Measurements from ENCODE around the gene SFMBT2. TPM values are rescaled to one million over a fixed set of nuclear protein-coding genes. Genes with fewer than 3 reads are reported as not detected.
"Not testable (repeated sequence)": the region's sequence is repeated elsewhere in the genome, so short reads cannot be mapped to it uniquely, and the experiment has no call there.

SFMBT2 gene
- total RNA-seq, 1 donor from 2014 or later = 11.0 TPM

DNA sequence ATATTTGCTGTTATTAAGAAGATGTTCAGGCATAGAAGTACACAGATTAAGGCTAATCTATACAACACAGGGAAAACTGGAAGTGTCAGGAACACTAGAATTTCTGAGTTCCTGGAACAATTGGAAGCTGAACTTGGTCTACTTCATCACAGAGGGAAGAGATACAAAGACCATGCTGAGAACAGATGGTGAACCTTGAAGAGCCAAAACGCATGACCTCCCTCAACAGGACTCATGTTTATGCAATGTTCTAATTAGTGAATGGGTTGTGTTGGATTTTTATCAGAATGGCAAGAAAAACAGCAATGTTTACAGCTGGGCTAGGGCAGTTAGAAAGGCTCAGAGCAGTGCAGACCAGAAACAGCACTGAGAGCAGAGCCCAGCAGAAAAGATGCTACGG lies 94.9 kb downstream of the SFMBT2 start:
- DNase-seq = no peak
- Histone ChIP-seq H3K4me3 (no peak overlapping the region), H3K27me3 (ENCODE audit: low read depth) (no peaks in the 10 kb centered on the region), H3K36me3 (no peaks in the 10 kb centered on the region), H3K27ac (replicated peaks) (no peak overlapping the region), H3K9me3 (replicated peaks) (no peaks in the 10 kb centered on the region), H3K4me1 (peaks cover 45% of the 10 kb centered on the region)
- intact Hi-C loops (cut with micrococcal nuclease) = no loop called here
- TF ChIP-seq, protein P1, sequence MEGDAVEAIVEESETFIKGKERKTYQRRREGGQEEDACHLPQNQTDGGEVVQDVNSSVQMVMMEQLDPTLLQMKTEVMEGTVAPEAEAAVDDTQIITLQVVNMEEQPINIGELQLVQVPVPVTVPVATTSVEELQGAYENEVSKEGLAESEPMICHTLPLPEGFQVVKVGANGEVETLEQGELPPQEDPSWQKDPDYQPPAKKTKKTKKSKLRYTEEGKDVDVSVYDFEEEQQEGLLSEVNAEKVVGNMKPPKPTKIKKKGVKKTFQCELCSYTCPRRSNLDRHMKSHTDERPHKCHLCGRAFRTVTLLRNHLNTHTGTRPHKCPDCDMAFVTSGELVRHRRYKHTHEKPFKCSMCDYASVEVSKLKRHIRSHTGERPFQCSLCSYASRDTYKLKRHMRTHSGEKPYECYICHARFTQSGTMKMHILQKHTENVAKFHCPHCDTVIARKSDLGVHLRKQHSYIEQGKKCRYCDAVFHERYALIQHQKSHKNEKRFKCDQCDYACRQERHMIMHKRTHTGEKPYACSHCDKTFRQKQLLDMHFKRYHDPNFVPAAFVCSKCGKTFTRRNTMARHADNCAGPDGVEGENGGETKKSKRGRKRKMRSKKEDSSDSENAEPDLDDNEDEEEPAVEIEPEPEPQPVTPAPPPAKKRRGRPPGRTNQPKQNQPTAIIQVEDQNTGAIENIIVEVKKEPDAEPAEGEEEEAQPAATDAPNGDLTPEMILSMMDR (IDR thresholded peaks at IDR 0.05; ENCODE audit: borderline replicate concordance) = no peak

DNA sequence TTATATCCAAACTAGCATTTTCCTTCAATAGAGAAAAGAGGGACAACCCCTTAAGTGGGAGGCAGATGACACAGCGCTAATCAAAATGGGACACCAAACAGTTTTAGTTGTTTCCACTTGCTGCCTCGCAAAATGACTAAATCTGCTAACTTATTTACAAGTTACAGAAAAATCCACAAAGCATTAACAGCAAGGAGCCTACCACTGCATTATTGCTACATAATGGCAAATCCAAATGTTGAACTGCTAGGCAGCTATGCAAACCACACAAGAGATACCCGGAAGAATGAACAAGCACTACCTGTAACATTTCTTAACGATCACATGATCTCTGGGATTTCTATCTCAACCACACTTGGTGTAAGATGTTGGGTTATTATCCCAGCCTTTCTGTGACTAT lies 96.7 kb downstream of the SFMBT2 start:
- H3K36me3 ChIP-seq = no peaks in the 10 kb centered on the region
- no peak overlapping the region for H3K27ac ChIP-seq (replicated peaks)
- H3K4me3 ChIP-seq = no peak overlapping the region
- peaks cover 47% of the 10 kb centered on the region for H3K4me1 ChIP-seq
- H3K27me3 ChIP-seq (ENCODE audit: low read depth) = no peaks in the 10 kb centered on the region
- intact Hi-C loops (cut with micrococcal nuclease) = no loop called here
- H3K9me3 ChIP-seq (replicated peaks) = peaks cover 2% of the 10 kb centered on the region
- TF ChIP-seq, protein P1 (IDR thresholded peaks at IDR 0.05; ENCODE audit: borderline replicate concordance) = no peak
- no peak for DNase-seq

DNA sequence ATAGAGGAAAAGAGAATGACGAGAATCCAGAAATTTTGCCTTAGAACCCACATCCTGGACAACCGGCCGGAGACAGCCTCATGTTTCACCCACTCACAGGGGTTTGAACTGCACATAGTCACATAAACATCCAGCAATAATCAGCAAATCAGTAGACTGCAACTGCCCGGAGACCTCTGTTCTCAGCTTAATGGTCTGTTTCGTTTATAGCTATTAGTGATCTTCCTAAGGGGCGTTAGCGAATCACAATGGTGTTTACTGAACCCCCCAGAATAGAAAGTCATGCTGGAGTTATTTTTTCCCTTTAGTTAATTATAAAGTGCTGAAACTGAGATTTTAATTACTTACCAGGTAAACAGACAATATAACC lies 98.4 kb downstream of the SFMBT2 start:
- intact Hi-C loops (cut with micrococcal nuclease) = no loop called here
- Histone ChIP-seq H3K36me3 (peaks cover 7% of the 10 kb centered on the region), H3K27ac (replicated peaks) (no peak overlapping the region), H3K4me3 (no peak overlapping the region), H3K27me3 (ENCODE audit: low read depth) (no peaks in the 10 kb centered on the region), H3K9me3 (replicated peaks) (peaks cover 9% of the 10 kb centered on the region), H3K4me1 (peaks cover 32% of the 10 kb centered on the region)
- no peak for DNase-seq
- TF ChIP-seq, protein P1 (IDR thresholded peaks at IDR 0.05; ENCODE audit: borderline replicate concordance) = no peak

DNA sequence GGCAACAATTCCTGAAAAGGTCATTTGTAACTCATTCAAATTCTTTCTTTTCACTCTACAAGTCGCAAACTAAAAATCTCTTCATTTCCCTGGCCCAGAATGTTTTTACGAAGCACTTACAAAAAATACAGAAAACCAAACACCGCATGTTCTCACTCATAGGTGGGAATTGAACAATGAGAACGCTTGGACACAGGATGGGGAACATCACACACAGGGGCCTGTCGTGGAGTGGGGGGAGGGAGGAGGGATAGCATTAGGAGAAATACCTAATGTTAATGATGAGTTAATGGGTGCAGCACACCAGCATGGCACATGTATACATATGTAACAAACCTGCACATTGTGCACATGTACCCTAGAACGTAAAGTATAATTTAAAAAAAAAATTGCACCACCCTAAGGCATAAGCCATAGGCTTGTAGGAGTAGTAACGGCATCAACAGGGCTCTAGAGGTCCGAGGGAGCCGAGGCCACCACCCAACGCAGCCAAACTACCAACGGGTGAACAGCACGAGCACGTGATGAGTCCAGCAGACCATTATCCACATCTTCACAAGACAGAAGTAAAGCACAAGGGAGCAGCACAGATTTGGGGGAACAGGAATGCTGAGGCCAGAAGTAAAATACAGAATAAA lies 98.9 kb downstream of the SFMBT2 start:
- H3K27me3 ChIP-seq (ENCODE audit: low read depth); intact Hi-C loops (cut with micrococcal nuclease); H3K4me3 ChIP-seq; H3K27ac ChIP-seq (replicated peaks); H3K36me3 ChIP-seq; DNase-seq: not testable (repeated sequence)
- Histone ChIP-seq H3K9me3 (replicated peaks) (peaks cover 14% of the 10 kb centered on the region), H3K4me1 (peaks cover 32% of the 10 kb centered on the region)

DNA sequence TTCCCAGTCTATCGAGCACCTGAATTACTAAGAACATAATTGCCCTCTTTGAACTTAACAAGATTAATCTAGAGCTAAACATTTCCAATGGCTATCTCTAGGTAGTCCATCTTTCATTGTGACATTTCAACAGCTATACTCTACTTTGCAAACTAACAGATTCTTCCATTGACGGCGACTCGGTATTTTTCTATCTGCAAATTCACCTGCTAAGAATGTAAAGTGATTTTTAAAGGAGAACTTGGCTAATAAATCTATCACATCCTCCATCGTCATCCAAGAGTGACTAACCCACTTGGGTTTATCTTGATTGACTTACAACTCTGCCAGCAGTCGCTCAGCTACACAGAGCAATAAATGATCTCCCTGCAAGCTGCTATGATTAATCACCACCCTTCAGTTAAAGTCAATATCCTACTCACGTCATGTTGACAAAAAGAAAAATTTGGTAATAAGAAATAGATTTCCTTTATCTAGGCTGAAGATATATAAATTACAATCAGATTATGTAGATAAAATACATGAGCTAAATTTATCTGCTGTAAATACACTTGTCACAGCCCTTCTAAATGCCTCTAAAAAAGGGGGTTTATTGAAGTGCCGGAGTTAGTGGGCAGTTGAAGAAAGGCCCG lies 99.5 kb downstream of the SFMBT2 start:
- intact Hi-C loops (cut with micrococcal nuclease) = no loop called here
- Histone ChIP-seq H3K27ac (replicated peaks) (no peak overlapping the region), H3K4me1 (peaks cover 31% of the 10 kb centered on the region), H3K4me3 (no peak overlapping the region), H3K36me3 (peaks cover 7% of the 10 kb centered on the region), H3K9me3 (replicated peaks) (peaks cover 18% of the 10 kb centered on the region), H3K27me3 (ENCODE audit: low read depth) (no peaks in the 10 kb centered on the region)
- TF ChIP-seq, protein P1 (IDR thresholded peaks at IDR 0.05; ENCODE audit: borderline replicate concordance) = no peak
- DNase-seq = no peak

DNA sequence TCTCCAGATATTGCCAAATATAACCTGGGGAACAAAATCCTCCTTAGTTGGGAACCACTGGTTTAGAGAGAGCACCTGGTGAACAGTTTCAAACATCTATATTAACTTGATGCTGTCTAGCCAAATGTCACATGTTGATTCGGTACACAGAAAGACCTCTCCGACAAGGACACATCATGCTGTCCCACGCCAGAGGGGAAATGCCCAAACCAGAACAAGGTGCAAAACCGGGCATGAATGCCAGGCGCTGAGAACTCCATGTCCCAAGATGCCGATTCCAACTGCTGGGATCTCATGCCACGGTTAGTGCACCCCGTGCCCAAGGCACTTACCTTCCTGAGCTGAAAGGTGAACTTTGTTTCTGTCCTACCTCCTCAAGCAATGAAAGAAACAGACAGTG lies 100.8 kb downstream of the SFMBT2 start:
- intact Hi-C loops (cut with micrococcal nuclease) = no loop called here
- H3K27ac ChIP-seq (replicated peaks) = peak overlapping the region; percentile 60
- no peaks in the 10 kb centered on the region for H3K27me3 ChIP-seq (ENCODE audit: low read depth)
- no peak overlapping the region for H3K4me3 ChIP-seq
- peak; percentile 52 for DNase-seq
- TF ChIP-seq, protein P1 (IDR thresholded peaks at IDR 0.05; ENCODE audit: borderline replicate concordance) = no peak
- H3K36me3 ChIP-seq = peaks cover 7% of the 10 kb centered on the region
- H3K9me3 ChIP-seq (replicated peaks) = peaks cover 18% of the 10 kb centered on the region
- H3K4me1 ChIP-seq = peaks cover 28% of the 10 kb centered on the region

Measured in left ventricle myocardium inferior (tissue), 1 donor.